Panc1 (cell line): ENCODE data around the gene TTLL10. TPM values are rescaled to one million over a fixed set of nuclear protein-coding genes. Genes with fewer than 3 reads are reported as not detected.

Source experiments
- ATAC-seq: fragments of 200-7000 bp; cut with Tn5 transposase; 2 replicates; pipeline ENCODE4 v1.9.1; 2020; ENCODE audit warnings: mild to moderate bottlenecking, moderate library complexity
- BruUV-seq: library from RNA; stranded (reverse); fragments of 400-500 nt; replicated peaks from 2 replicates; lab custom pipeline; 2021; lab: Mats Ljungman, UMichigan
- CTCF ChIA-PET: fragments of 300-600 bp; sonication (Branson Sonifier 250); formaldehyde crosslinking; loops from one replicate; lab custom pipeline; 2022; ENCODE audit warnings: antibody characterized with exemption; lab: Charles Lee
- POLR2A ChIA-PET: fragments of 300-600 bp; sonication (Branson Sonifier 250); formaldehyde crosslinking; loops from one replicate; lab custom pipeline; 2022; ENCODE audit warnings: antibody characterized with exemption; lab: Charles Lee
- DNase-seq: peaks from one replicate; pipeline ENCODE4 v3.0.0-alpha.2; 2010; ENCODE audit warnings: low read depth, low spot score
- H3K27ac ChIP-seq: 2 replicates; pipeline ENCODE4 v1.5.1; 2011; ENCODE audit warnings: mild to moderate bottlenecking, low read length, inconsistent platforms
- H3K27me3 ChIP-seq: fragments of 200-500 bp; sonication (Bioruptor generic); 2 replicates; pipeline ENCODE4 v1.6.0; 2014; ENCODE audit warnings: low read length, inconsistent platforms; ENCODE audit not compliant: control insufficient read depth, insufficient read depth
- H3K36me3 ChIP-seq: fragments of 200-500 bp; sonication (Bioruptor generic); 2 replicates; pipeline ENCODE4 v1.5.1; 2014; ENCODE audit warnings: inconsistent platforms, mild to moderate bottlenecking, low read length, moderate library complexity; ENCODE audit not compliant: control insufficient read depth, insufficient read depth
- H3K4me1 ChIP-seq: 2 replicates; pipeline ENCODE4 v1.5.1; 2011; ENCODE audit warnings: inconsistent platforms, mild to moderate bottlenecking, low read length, moderate library complexity; ENCODE audit not compliant: control insufficient read depth, insufficient read depth
- H3K4me3 ChIP-seq, 2 experiments: 2 replicates each; pipeline ENCODE4 v1.5.1; 2011 to 2012; ENCODE audit warnings: low read depth in 2 of 2, low read length in 2 of 2, mild to moderate bottlenecking in 2 of 2, inconsistent platforms in 1 of 2, moderate library complexity in 1 of 2
- H3K9me3 ChIP-seq: fragments of 200-500 bp; sonication (Bioruptor generic); 2 replicates; pipeline ENCODE4 v1.5.1; 2014; ENCODE audit warnings: low read depth, mild to moderate bottlenecking, inconsistent platforms, low read length, moderate library complexity; ENCODE audit not compliant: control insufficient read depth, insufficient read depth
- CTCF ChIP-seq: fragments of 450-650 bp; IDR thresholded peaks from 2 replicates; pipeline ENCODE4 v1.5.1; 2017; ENCODE audit warnings: mild to moderate bottlenecking
- POLR2AphosphoS5 ChIP-seq: IDR thresholded peaks from 2 replicates; pipeline ENCODE4 v1.6.1; 2012; ENCODE audit warnings: mild to moderate bottlenecking, low read depth, low read length, moderate library complexity
- REST ChIP-seq, 2 experiments: IDR thresholded peaks; 2 replicates each; pipeline ENCODE4 v1.6.1; 2011 to 2012; ENCODE audit warnings: low read depth in 2 of 2, control low read depth in 1 of 2, low read length in 1 of 2, mild to moderate bottlenecking in 1 of 2, moderate library complexity in 1 of 2; ENCODE audit not compliant: insufficient read depth in 1 of 2
- SIN3A ChIP-seq: IDR thresholded peaks from 2 replicates; pipeline ENCODE4 v1.6.1; 2012; ENCODE audit warnings: low read depth, mild to moderate bottlenecking, low read length, moderate library complexity, borderline replicate concordance; ENCODE audit not compliant: insufficient read depth
- TCF7L2 ChIP-seq: IDR thresholded peaks from 2 replicates; pipeline ENCODE4 v1.6.1; 2011; ENCODE audit warnings: mild to moderate bottlenecking, low read depth, low read length, inconsistent platforms
- in situ Hi-C: cut with HindIII; loops from 2 replicates; pipeline ENCODE4 v1.10.0; 2016; ENCODE audit warnings: low sequenced_read_pairs, low pct_unique_long_range_greater_than_20kb
- intact Hi-C: fragments of 100-400 bp; cut with micrococcal nuclease; formaldehyde crosslinking; loops from one replicate; pipeline ENCODE4 v1.10.0; 2022; ENCODE audit not compliant: unreplicated experiment
- total RNA-seq: library from RNA; stranded (reverse); gene quantifications from one replicate; pipeline ENCODE4 v1.2.1, GENCODE V29; 2021; ENCODE audit not compliant: unreplicated experiment

Gene TTLL10
- total RNA-seq, 1 experiment from 2014 or later = not detected

- no TSS peak for BruUV-seq
- no peaks in the 10 kb centered on the region for H3K27me3 ChIP-seq
- in situ Hi-C loops = no loop called here
- H3K4me3 ChIP-seq = peak overlapping the region in 1 of 2 experiments; percentile 11; a peak in 1 of 4 replicates
- peaks cover 76% of the 10 kb centered on the region for H3K4me1 ChIP-seq
- ChIA-PET POLR2A (no interaction called here), CTCF (no interaction called here)
- H3K27ac ChIP-seq = peak overlapping the region; percentile 78
- no peaks in the 10 kb centered on the region for H3K9me3 ChIP-seq
- intact Hi-C loops = no loop called here
- ATAC-seq (peak; percentile 17), DNase-seq (no peak)
- no peak for TF ChIP-seq CTCF
- no peak for TF ChIP-seq POLR2AphosphoS5
- TF ChIP-seq TCF7L2 = no peak
- no peak for TF ChIP-seq SIN3A
- no peak for TF ChIP-seq REST (IDR thresholded peaks at IDR 0.05; ENCODE audit: insufficient read depth in 1 of 2, low read depth in 2 of 2, low read length in 1 of 2)
- no peaks in the 10 kb centered on the region for H3K36me3 ChIP-seq
Measured at GRCh38 chr1:1240822-1241587, 67.3 kb downstream of the TTLL10 start.

GRCh38 chr1:1241588-1242219 lies 68.0 kb downstream of the TTLL10 start:
- no peak for DNase-seq
- in situ Hi-C loops = no loop called here

More at GRCh38 chr1:1241588-1242219, 68.0 kb downstream of the TTLL10 start:
- Histone ChIP-seq H3K4me3 (no peak overlapping the region), H3K9me3 (no peaks in the 10 kb centered on the region), H3K4me1 (peaks cover 72% of the 10 kb centered on the region), H3K27ac (peak overlapping the region; percentile 78), H3K27me3 (no peaks in the 10 kb centered on the region), H3K36me3 (no peaks in the 10 kb centered on the region)
- no TSS peak for BruUV-seq
- TF ChIP-seq REST (IDR thresholded peaks at IDR 0.05; ENCODE audit: insufficient read depth in 1 of 2, low read depth in 2 of 2, low read length in 1 of 2) (no peak), SIN3A (no peak), TCF7L2 (no peak), POLR2AphosphoS5 (0 out of 2 replicates have a peak, but pooled peaks have one; percentile 24), CTCF (no peak)
- ChIA-PET CTCF (no interaction called here), POLR2A (no interaction called here)
- no peak for ATAC-seq
- intact Hi-C loops = no loop called here
